Mucosa of stomach (tissue), 1 donor: ENCODE data around the gene PPP2CA.
"Not testable (repeated sequence)": the region's sequence is repeated elsewhere in the genome, so short reads cannot be mapped to it uniquely, and the experiment has no call there.

ENCODE experiments used
- H3K27me3 ChIP-seq: one replicate; pipeline ENCODE4 v1.7.0; 2013; ENCODE audit warnings: mild to moderate bottlenecking, low read length; ENCODE audit not compliant: control insufficient read depth, insufficient read depth
- H3K36me3 ChIP-seq: one replicate; pipeline ENCODE4 v1.7.0; 2013; ENCODE audit warnings: low read length; ENCODE audit not compliant: control insufficient read depth, insufficient read depth
- H3K4me1 ChIP-seq: one replicate; pipeline ENCODE4 v1.7.0; 2013; ENCODE audit warnings: mild to moderate bottlenecking, low read length; ENCODE audit not compliant: control insufficient read depth, insufficient read depth
- H3K4me3 ChIP-seq: one replicate; pipeline ENCODE4 v1.7.0; 2013; ENCODE audit warnings: low read length
- H3K9ac ChIP-seq: one replicate; pipeline ENCODE4 v1.7.0; 2013; ENCODE audit warnings: mild to moderate bottlenecking, low read length, moderate library complexity
- H3K9me3 ChIP-seq: one replicate; pipeline ENCODE4 v1.7.0; 2013; ENCODE audit warnings: mild to moderate bottlenecking, low read length, moderate library complexity; ENCODE audit not compliant: control insufficient read depth
- donor health status: Pancreatic carcinoma.

PPP2CA gene

DNA sequence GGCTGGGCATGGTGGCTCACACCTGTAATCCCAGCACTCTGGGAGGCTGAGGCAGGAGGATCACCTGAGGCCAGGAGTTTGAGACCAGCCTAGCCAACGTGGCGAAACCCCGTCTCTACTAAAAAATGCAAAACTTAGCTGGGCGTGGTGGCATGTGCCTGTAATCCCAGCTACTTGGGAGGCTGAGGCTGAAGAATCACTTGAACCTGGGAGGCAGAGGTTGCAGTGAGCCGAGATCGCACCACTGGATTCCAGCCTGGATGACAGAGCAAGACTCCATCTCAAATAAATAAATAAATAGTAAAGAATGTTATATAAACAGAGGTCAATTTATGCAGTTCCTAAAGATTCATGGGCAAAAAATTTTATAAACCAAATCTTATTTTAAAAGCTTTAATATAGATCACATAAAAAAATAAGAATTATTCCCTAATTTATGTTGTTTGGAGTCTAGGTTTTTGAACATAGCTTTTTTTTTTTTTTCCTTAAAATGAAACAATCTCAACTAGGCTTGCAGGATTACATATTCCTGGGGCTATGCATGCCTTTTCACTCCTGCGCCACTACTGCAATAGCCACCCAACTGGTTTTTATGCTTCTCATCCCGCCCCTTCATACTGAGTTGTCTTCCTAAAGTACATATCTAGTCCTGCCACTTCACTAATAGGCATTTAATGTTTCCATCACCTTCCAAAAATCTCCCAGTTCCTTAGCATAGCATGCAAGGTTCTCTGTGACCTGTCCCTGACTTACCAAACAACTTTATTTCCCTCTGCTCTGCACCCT lies 27.7 kb upstream of the PPP2CA start:
- not testable (repeated sequence) for H3K36me3 ChIP-seq, H3K9ac ChIP-seq, H3K4me1 ChIP-seq, H3K27me3 ChIP-seq, H3K4me3 ChIP-seq, H3K9me3 ChIP-seq

DNA sequence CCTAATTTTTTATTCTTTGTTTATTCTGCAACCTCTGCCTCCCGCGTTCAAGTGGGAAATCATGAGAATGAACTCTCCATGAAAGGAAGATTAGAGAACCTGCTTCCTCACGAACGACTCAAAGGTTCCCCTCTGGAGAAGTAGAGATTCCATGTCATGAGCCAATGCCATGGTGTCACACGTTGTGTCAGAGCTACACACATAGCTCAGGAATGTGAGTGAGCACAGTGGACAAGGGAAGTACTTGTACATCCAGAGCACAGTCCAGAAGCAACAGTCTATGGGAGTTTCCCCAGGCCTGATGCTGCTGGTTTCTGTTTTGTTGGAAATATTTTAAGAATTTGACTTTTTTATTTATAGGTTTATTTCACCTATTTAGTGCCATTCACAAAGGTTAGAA lies 26.8 kb upstream of the PPP2CA start:
- no peaks in the 10 kb centered on the region for H3K36me3 ChIP-seq
- no peak overlapping the region for H3K4me3 ChIP-seq
- H3K9ac ChIP-seq: no peak overlapping the region
- no peaks in the 10 kb centered on the region for H3K9me3 ChIP-seq
- no peaks in the 10 kb centered on the region for H3K27me3 ChIP-seq
- H3K4me1 ChIP-seq: no peaks in the 10 kb centered on the region

DNA sequence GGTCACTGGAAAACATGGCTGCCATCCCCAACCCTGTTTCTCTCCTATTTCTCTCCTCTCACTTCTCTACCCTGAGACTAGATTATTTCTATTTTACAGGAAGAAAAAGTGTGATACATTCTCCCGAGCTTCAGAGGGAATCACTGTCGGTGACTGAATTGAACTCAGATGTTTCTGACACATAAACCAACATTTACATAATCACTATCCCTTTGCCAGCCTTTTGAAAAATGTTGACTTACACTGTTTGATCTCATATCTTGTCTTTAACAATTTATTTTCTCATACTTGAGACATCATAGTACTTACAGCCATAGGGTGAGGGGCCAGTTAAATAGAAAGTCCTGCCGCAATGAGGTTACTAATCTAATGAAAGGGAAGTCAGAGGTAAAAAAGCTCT lies 25.1 kb upstream of the PPP2CA start:
- no peak overlapping the region for H3K9ac ChIP-seq
- H3K4me3 ChIP-seq: no peak overlapping the region

DNA sequence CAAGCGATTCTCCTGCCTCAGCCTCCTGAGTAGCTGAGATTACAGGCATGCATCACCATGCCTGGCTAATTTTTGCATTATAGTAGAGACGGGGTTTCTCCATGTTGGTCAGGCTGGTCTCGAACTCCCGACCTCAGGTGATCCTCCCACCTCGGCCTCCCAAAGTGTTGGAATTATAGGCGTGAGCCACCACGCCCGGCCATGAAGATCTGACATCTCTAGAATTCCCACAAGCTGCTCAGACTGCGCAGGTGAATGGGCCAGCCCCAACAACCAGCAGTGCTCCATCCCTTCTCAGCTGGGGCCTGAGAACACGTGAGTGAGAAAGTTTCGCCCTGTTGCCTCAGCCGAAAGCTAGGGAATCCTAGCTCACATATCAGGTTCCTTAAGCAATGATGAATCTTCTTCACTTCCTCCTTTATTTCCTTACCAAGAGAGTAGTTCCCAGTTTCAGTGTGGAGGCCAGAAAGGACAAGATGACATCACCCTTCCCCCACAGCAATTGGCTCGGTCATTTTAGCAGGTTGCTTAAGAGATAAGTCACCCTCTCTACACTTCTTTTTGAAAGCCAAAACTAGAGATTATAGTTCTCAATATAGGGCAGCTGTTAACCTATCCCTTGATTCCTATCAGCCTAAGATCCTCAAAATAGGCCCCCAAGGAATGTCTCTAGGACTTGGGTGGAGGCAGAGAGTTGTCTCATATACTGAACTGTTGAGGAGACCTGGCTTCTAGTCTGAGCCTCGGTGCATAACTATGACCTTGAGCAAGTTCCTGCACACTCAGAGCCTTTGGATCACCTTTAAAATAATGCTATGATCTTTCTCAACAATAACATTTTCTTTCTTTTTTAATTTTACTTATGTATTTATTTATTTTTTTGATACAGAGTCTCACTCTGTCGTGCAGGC lies 23.9 kb upstream of the PPP2CA start:
- H3K27me3 ChIP-seq: no peaks in the 10 kb centered on the region
- no peak overlapping the region for H3K9ac ChIP-seq
- H3K36me3 ChIP-seq: no peaks in the 10 kb centered on the region
- H3K4me3 ChIP-seq: no peak overlapping the region
- no peaks in the 10 kb centered on the region for H3K9me3 ChIP-seq
- peaks cover 9% of the 10 kb centered on the region for H3K4me1 ChIP-seq

More for the DNA sequence above, 25.1 kb upstream of the PPP2CA start:
- H3K27me3 ChIP-seq: no peaks in the 10 kb centered on the region
- no peaks in the 10 kb centered on the region for H3K4me1 ChIP-seq
- H3K36me3 ChIP-seq: no peaks in the 10 kb centered on the region
- no peaks in the 10 kb centered on the region for H3K9me3 ChIP-seq

DNA sequence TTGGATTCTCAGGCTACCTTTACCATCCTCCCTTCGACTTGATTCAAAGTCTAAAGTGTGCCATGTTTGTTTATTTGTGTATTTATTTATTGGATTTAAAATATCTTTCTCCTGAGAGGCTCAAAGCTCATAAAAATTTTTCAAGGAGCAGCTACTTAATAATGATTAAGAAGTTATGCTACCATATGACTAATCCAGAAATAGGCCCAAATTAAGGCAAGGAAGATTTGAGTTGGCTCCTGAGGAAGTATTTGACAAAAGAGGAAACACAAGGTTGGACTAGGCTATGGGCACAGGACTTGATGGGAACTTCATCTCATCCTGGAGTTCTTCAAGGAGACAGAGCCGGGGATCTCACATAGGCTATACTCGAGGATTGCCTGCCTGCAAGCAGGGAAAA lies 22.4 kb upstream of the PPP2CA start:
- peaks cover 9% of the 10 kb centered on the region for H3K4me1 ChIP-seq
- no peaks in the 10 kb centered on the region for H3K36me3 ChIP-seq
- no peaks in the 10 kb centered on the region for H3K27me3 ChIP-seq
- H3K4me3 ChIP-seq: no peak overlapping the region
- H3K9ac ChIP-seq: no peak overlapping the region
- H3K9me3 ChIP-seq: no peaks in the 10 kb centered on the region

DNA sequence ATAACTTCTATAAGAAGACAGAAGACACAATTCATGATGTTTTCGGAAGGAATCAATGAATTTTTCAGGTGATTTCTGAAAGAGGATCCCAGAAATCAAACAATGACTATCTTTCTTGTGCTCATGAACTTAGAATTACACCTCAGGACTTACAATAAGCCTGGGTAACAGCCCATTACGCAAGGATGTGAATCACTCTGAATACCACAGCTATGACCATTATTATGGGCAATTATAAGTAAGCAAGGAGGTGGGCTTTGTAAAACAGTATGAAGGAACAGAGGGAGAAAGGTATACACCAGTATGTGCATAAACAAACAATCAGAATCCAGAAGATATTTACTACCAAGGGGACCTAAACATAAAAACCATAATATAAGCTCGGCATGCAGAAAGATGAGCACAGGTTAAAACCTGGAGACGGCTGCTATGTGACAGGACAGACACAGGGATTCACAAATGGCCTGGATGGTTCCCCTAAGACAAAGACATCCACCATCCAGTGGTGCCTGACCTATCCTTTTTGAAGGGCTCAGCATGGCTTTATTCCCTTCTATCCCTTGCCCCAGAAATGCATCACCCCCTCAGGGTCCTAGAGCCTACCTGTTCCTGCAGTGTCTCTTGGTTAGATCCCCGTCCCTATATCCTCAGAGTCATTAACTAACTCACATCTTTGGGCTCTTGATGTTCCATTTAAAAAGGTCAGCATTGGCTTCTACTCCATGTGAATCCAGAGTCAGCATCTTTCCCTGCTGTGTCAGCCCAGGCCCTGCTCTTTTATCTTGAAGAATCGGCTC lies 21.8 kb upstream of the PPP2CA start:
- H3K36me3 ChIP-seq: no peaks in the 10 kb centered on the region
- peaks cover 9% of the 10 kb centered on the region for H3K4me1 ChIP-seq
- H3K27me3 ChIP-seq: no peaks in the 10 kb centered on the region
- H3K9me3 ChIP-seq: no peaks in the 10 kb centered on the region
- no peak overlapping the region for H3K4me3 ChIP-seq
- no peak overlapping the region for H3K9ac ChIP-seq

DNA sequence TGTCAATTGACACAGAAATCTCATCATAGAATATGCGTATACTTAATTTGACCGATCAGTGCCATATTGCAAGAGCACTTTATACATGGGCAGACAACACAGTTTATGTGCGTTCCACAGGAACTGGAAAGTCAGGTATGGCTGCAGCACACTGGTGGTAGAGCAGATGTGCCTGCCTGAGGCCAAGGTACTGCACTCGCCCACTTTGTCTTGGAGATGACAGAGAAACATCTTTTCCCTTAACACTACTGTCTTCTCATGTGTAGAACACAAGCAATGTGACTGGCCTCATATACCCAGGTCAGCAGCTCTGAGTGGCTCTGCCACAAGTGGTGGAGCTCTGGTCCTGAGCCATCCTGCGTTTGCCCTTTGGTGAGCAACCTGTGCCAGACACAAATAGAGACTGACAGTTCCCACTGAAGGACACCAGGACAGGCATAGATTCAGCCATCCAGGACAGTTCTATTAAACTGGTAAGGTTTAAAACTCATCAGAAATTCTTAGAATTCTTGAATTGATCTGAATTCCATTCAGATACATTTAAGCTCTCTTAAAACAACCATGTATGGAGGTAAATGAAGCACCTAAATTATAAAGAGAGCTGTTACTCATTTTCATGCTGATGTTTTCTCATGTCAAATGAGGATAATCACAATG lies 21.0 kb upstream of the PPP2CA start:
- no peaks in the 10 kb centered on the region for H3K27me3 ChIP-seq
- no peaks in the 10 kb centered on the region for H3K36me3 ChIP-seq
- H3K4me1 ChIP-seq: peaks cover 9% of the 10 kb centered on the region
- no peak overlapping the region for H3K4me3 ChIP-seq
- no peak overlapping the region for H3K9ac ChIP-seq
- H3K9me3 ChIP-seq: no peaks in the 10 kb centered on the region

DNA sequence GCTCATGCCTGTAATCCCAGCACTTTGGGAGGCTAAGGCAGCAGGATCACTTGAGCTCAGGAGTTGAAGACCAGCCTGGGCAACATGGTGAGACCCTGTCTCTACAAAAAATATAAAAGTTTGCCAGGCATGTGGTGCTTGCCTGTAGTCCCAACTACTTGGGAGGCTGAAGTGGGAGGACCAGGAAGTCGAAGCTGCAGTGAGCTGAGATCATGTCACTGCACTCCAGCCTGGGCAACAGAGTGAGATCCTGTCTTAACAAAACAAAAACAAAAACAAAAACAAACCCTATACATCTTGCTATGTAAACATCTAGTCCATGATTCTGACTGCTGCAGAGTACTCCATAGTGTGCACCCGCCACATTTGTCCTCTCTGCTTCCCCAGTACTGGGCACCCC lies 19.8 kb upstream of the PPP2CA start:
- Histone ChIP-seq H3K27me3 (no peaks in the 10 kb centered on the region), H3K9me3 (no peaks in the 10 kb centered on the region), H3K36me3 (no peaks in the 10 kb centered on the region), H3K4me3 (no peak overlapping the region), H3K9ac (no peak overlapping the region), H3K4me1 (peaks cover 9% of the 10 kb centered on the region)

DNA sequence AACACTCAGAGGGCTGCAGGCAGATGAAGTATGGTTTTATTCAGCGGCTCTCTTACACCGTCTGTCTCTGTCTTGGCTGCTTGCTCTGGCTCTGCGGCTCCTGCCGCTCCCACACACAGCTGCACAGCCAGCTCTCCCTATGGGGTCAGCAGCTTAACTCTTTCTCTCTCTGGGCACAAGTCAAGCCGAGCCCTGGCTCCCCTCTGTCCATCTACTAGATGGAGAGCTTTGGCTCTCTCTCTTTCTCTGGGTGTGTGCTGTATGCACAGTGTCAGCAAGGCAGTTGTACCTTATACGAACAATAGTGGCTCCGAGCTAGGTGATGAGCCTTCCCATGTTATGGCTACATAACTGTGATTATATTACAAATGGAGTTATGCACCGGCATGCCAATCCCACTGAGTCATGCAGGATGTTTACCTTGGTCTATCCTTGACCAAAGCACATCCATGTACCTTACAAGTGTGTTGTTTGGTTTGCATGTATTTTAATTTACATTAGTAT lies 19.3 kb upstream of the PPP2CA start:
- H3K36me3 ChIP-seq: no peaks in the 10 kb centered on the region
- no peaks in the 10 kb centered on the region for H3K9me3 ChIP-seq
- H3K4me3 ChIP-seq: no peak overlapping the region
- no peaks in the 10 kb centered on the region for H3K27me3 ChIP-seq
- H3K9ac ChIP-seq: no peak overlapping the region
- peaks cover 9% of the 10 kb centered on the region for H3K4me1 ChIP-seq

DNA sequence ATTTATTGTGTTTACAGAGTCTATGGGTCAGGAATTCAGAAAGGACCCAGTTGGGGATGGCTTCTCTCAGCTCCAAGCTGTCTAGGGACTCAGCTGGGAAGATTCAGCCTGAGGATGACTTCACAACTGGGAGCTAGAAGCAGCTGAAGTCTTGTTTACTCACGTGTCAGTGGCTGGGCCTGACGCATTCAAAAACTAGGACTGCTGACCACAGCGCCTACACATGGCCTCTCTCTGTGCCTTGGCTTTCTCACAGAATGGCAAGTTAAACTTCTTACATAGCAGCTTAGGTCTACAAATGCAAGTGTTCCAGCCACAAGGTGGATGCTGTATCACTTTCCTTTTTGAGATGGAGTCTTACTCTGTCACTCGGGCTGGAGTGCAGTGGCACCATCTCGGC lies 16.3 kb upstream of the PPP2CA start:
- Histone ChIP-seq H3K9ac (no peak overlapping the region), H3K36me3 (no peaks in the 10 kb centered on the region), H3K4me3 (no peak overlapping the region), H3K4me1 (peaks cover 9% of the 10 kb centered on the region), H3K27me3 (no peaks in the 10 kb centered on the region), H3K9me3 (no peaks in the 10 kb centered on the region)

DNA sequence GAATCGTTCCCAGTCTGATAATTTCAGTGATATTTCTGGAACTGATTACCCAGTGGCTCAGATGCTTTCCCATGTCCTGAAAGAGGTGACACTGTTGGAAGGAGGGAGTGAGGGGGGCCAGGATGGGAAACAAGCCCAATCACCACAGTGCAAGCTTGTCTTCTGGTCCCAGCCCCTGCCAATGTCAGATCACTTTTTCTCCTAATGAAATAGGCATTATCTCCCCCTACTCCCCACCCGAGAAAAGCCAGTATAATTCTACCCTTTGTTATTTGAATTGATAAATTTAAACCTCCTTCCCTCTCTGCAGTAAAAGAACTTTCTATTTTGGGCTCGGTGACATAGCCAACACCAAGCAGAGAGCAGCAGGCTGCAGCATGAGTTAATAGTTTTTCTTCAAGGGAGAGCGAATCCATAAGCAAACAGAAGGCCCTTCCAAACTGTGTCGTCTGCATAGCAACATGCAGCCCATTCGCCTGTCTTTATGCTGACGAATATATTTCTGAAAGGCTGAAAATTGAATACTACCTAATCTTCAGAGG lies 14.6 kb upstream of the PPP2CA start:
- Histone ChIP-seq H3K36me3 (no peaks in the 10 kb centered on the region), H3K4me1 (peaks cover 6% of the 10 kb centered on the region), H3K9ac (peak overlapping the region; percentile 28), H3K9me3 (no peaks in the 10 kb centered on the region), H3K27me3 (no peaks in the 10 kb centered on the region), H3K4me3 (no peak overlapping the region)
